ENCODE data around the gene LRRC75A.
"Not testable (repeated sequence)": the region's sequence is repeated elsewhere in the genome, so short reads cannot be mapped to it uniquely, and the experiment has no call there.

Gene LRRC75A

GRCh38 chr17:16432017-16432416, 60.0 kb downstream of the LRRC75A start:
- DNase-seq (ENCODE audit: low read depth), result no peak

GRCh38 chr17:16430650-16431049, 61.3 kb downstream of the LRRC75A start:
- no peak for DNase-seq (ENCODE audit: low read depth)

GRCh38 chr17:16429083-16429482, 62.9 kb downstream of the LRRC75A start:
- no peak for DNase-seq (ENCODE audit: low read depth)

GRCh38 chr17:16428098-16428882, 63.7 kb downstream of the LRRC75A start:
- DNase-seq (ENCODE audit: low read depth), result no peak

GRCh38 chr17:16427020-16427419, 65.0 kb downstream of the LRRC75A start:
- DNase-seq (ENCODE audit: low read depth), result no peak

- DNase-seq (ENCODE audit: low read depth), result no peak
These were observed 66.0 kb downstream of the LRRC75A start for GRCh38 chr17:16425698-16426659.

GRCh38 chr17:16425202-16425601, 66.8 kb downstream of the LRRC75A start:
- DNase-seq (ENCODE audit: low read depth), result no peak

GRCh38 chr17:16423226-16423872, 68.6 kb downstream of the LRRC75A start:
- DNase-seq (ENCODE audit: low read depth), result no peak

GRCh38 chr17:16422416-16422815, 69.6 kb downstream of the LRRC75A start:
- no peak for DNase-seq (ENCODE audit: low read depth)

GRCh38 chr17:16419929-16420271, 72.1 kb downstream of the LRRC75A start:
- DNase-seq (ENCODE audit: low read depth), result no peak

GRCh38 chr17:16419074-16419928, 72.7 kb downstream of the LRRC75A start:
- no peak for DNase-seq (ENCODE audit: low read depth)

GRCh38 chr17:16418685-16419068, 73.3 kb downstream of the LRRC75A start:
- DNase-seq (ENCODE audit: low read depth), result no peak

- DNase-seq (ENCODE audit: low read depth), result no peak
These were observed 73.9 kb downstream of the LRRC75A start for GRCh38 chr17:16417896-16418684.

GRCh38 chr17:16417399-16417798, 74.6 kb downstream of the LRRC75A start:
- no peak for DNase-seq (ENCODE audit: low read depth)

GRCh38 chr17:16415031-16415924, 76.7 kb downstream of the LRRC75A start, which contains the start of gene TRPV2:
Gene TRPV2, plus strand, starts transcription at chr17:16415571. Its CDS starts 2,098 bp downstream, at chr17:16417669.
- DNase-seq (ENCODE audit: low read depth), result no peak

GRCh38 chr17:16407911-16408588, 83.9 kb downstream of the LRRC75A start:
- no peak for DNase-seq (ENCODE audit: low read depth)

- no peak for DNase-seq (ENCODE audit: low read depth)
These were observed 85.0 kb downstream of the LRRC75A start for GRCh38 chr17:16406742-16407674.

GRCh38 chr17:16403847-16404246, 88.1 kb downstream of the LRRC75A start:
- DNase-seq (ENCODE audit: low read depth), result not testable (repeated sequence)
